ENCODE data around the gene DAPL1.

GRCh38 chr2:158810731-158811460 is 15.8 kb downstream of the DAPL1 start:
- TF ChIP-seq POLR2A (IDR thresholded peaks at IDR 0.05) (no peak), CTCF (IDR thresholded peaks at IDR 0.05) (no peak)
